ENCODE results near the gene IL15RA. TPM values are rescaled to one million over a fixed set of nuclear protein-coding genes. Genes with fewer than 3 reads are reported as not detected.

IL15RA gene
- total and polyA plus RNA-seq, 2 donors (not counting 3 experiments of a cell fraction or from before 2014, with no cell fraction given): 18.8 to 20.6 TPM

DNA sequence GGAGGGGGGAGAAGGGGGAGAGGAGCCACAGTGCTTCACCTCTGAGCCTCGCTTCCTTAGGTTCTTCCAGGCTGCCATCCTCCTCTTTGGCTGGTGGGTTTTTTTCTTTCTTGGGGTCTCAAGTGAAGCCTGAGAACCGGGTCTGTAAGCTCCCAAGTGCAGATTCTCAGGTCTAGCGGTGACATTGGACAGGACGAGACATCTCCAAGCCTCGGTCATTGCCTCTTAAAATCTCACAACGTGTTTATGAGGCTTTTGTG is 817 bp upstream of the IL15RA start:
- DNase-seq (ENCODE audit: low read depth, low spot score): no peak
- Histone ChIP-seq H4K20me1 (replicated peaks; ENCODE audit: control insufficient read depth, extremely low read depth, insufficient read depth, low read length) (no peaks in the 10 kb centered on the region), H3K4me3 (replicated peaks in 1 of 3; ENCODE audit: insufficient read depth in 1 of 3, low read depth in 1 of 3, low read length in 3 of 3) (peak overlapping the region; percentile 10 to 98 (median 47)), H2AFZ (ENCODE audit: low read depth, low read length) (no peak overlapping the region), H3K9ac (replicated peaks; ENCODE audit: extremely low read depth, insufficient read depth, low read length) (no peak overlapping the region), H3K27me3 (ENCODE audit: control insufficient read depth in 2 of 2, insufficient read depth in 2 of 2, low read length in 2 of 2) (peaks cover 0 to 2% of the 10 kb centered on the region in 2 experiments), H3K4me1 (ENCODE audit: control insufficient read depth, extremely low read depth, insufficient read depth, low read length) (peaks cover 14% of the 10 kb centered on the region), H3K79me2 (ENCODE audit: control insufficient read depth, insufficient read depth, low read length) (peaks cover 30% of the 10 kb centered on the region), H3K36me3 (ENCODE audit: control insufficient read depth in 2 of 2, extremely low read depth in 1 of 2, insufficient read depth in 2 of 2, low read length in 2 of 2) (no peaks in the 10 kb centered on the region), H3K4me2 (ENCODE audit: insufficient read depth, low read length) (peak overlapping the region; percentile 75), H3K9me3 (replicated peaks; ENCODE audit: control insufficient read depth, insufficient read depth, low read length) (no peaks in the 10 kb centered on the region), H3K9me1 (replicated peaks; ENCODE audit: control insufficient read depth, extremely low read depth, insufficient read depth, low read length) (no peaks in the 10 kb centered on the region), H3K27ac (ENCODE audit: insufficient read depth, low read depth, low read length) (no peak overlapping the region)
- intact Hi-C loops (cut with micrococcal nuclease) (loop anchor here (5.0 to 10.0 kb wide), 5 partner anchors 34 to 747 kb away; partner anchors contain the start of genes FBH1, GDI2 and RBM17), dilution Hi-C loops (cut with MboI; ENCODE audit: extremely low pct_ligation_motif_present, low sequenced_read_pairs) (no loop called here)
- ChIA-PET POLR2A (no interaction called here), CTCF (interaction anchor here (0.6 to 3.1 kb wide), 3 partner anchors 28 to 108 kb away, joined by 4 to 17 read pairs (median 5); no protein-coding TSS in a partner anchor)
- BruUV-seq (replicated peaks): no TSS peak
- FAIRE-seq: no peak
- no peak for TF ChIP-seq GATA2 (IDR thresholded peaks at IDR 0.05; ENCODE audit: insufficient read depth, insufficient read length, low read depth, low read length)
- no peak for TF ChIP-seq JUN (IDR thresholded peaks at IDR 0.05; ENCODE audit: borderline replicate concordance, insufficient read depth, insufficient read length, low read depth)
- TF ChIP-seq EZH2 (IDR thresholded peaks at IDR 0.05; ENCODE audit: borderline replicate concordance, low read depth, low read length, severe bottlenecking): no peak

DNA sequence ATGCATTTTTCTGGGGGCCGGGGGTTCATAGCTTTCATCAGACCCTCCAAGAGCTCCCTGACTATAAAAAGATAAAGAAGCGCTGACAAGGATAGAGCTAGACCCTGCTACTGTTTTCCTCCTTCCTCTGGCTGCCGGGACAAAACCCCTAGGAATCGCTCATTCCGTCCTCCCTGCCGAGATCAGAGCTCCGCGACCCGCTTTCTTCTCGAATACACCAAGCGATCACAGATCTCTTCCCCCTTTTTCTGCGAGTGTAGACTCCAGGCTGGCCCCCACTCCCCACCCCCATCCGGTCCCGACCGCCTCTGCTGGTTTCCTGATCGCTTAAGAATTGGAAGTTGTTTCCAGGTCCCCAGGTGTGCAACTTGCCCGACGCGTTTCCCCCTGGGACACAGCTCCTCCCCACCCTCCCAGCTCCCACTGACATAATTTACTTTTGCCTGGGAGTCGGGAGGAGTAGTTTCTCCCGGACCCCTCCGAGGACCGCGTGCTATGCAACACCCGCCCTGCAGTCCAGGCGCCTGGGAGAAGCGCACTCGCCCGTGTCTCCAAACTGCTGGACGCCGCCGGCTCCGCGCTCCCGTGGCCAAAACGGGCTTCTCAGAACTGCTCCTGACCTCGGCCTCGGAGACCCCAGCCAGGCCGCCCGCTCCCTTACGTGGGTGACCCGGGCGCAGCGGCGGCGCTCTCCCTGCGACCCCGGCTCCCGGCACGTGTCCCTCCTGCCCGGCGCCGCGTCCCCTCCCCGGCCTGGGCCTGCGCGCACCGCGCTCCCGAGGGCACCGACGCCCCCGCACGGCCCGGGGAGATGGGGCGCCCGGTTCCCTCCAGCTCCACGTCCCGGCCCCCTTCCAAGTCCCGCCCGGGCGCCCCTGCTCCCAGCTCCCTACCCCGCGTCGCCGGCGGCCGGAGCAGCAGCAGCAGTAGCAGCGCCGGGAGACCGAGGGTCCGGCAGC is 552 bp downstream of the IL15RA start:
- dilution Hi-C loops (cut with MboI; ENCODE audit: extremely low pct_ligation_motif_present, low sequenced_read_pairs): no loop called here
- Histone ChIP-seq H3K9me1 (replicated peaks; ENCODE audit: control insufficient read depth, extremely low read depth, insufficient read depth, low read length) (no peaks in the 10 kb centered on the region), H3K36me3 (ENCODE audit: control insufficient read depth in 2 of 2, extremely low read depth in 1 of 2, insufficient read depth in 2 of 2, low read length in 2 of 2) (no peaks in the 10 kb centered on the region), H3K79me2 (ENCODE audit: control insufficient read depth, insufficient read depth, low read length) (peaks cover 40% of the 10 kb centered on the region), H3K4me1 (ENCODE audit: control insufficient read depth, extremely low read depth, insufficient read depth, low read length) (peaks cover 21% of the 10 kb centered on the region), H2AFZ (ENCODE audit: low read depth, low read length) (peak overlapping the region; percentile 35), H3K4me3 (replicated peaks in 1 of 3; ENCODE audit: insufficient read depth in 1 of 3, low read depth in 1 of 3, low read length in 3 of 3) (peak overlapping the region; percentile 10 to 98 (median 47)), H3K27me3 (ENCODE audit: control insufficient read depth in 2 of 2, insufficient read depth in 2 of 2, low read length in 2 of 2) (peaks cover 0 to 2% of the 10 kb centered on the region in 2 experiments), H4K20me1 (replicated peaks; ENCODE audit: control insufficient read depth, extremely low read depth, insufficient read depth, low read length) (no peaks in the 10 kb centered on the region), H3K9me3 (replicated peaks; ENCODE audit: control insufficient read depth, insufficient read depth, low read length) (no peaks in the 10 kb centered on the region), H3K9ac (replicated peaks; ENCODE audit: extremely low read depth, insufficient read depth, low read length) (peak overlapping the region; percentile 60), H3K4me2 (ENCODE audit: insufficient read depth, low read length) (peak overlapping the region; percentile 76), H3K27ac (ENCODE audit: insufficient read depth, low read depth, low read length) (peak overlapping the region; percentile 60)
- FAIRE-seq (peak; percentile 28), DNase-seq (ENCODE audit: low read depth, low spot score) (peak; percentile 65)
- TF ChIP-seq, protein P1, sequence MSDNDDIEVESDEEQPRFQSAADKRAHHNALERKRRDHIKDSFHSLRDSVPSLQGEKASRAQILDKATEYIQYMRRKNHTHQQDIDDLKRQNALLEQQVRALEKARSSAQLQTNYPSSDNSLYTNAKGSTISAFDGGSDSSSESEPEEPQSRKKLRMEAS (IDR thresholded peaks at IDR 0.05; ENCODE audit: insufficient read depth, insufficient read length): no peak
- TF ChIP-seq MYC (IDR thresholded peaks at IDR 0.05; ENCODE audit: low read depth, low read length) (no peak), POLR2AphosphoS5 (IDR thresholded peaks at IDR 0.05; ENCODE audit: insufficient read depth, low read depth, low read length) (no peak), GATA2 (IDR thresholded peaks at IDR 0.05; ENCODE audit: insufficient read depth, insufficient read length, low read depth, low read length) (no peak), POLR2A (IDR thresholded peaks at IDR 0.05; ENCODE audit: low read depth, low read length) (no peak)
- TF ChIP-seq, protein P2, sequence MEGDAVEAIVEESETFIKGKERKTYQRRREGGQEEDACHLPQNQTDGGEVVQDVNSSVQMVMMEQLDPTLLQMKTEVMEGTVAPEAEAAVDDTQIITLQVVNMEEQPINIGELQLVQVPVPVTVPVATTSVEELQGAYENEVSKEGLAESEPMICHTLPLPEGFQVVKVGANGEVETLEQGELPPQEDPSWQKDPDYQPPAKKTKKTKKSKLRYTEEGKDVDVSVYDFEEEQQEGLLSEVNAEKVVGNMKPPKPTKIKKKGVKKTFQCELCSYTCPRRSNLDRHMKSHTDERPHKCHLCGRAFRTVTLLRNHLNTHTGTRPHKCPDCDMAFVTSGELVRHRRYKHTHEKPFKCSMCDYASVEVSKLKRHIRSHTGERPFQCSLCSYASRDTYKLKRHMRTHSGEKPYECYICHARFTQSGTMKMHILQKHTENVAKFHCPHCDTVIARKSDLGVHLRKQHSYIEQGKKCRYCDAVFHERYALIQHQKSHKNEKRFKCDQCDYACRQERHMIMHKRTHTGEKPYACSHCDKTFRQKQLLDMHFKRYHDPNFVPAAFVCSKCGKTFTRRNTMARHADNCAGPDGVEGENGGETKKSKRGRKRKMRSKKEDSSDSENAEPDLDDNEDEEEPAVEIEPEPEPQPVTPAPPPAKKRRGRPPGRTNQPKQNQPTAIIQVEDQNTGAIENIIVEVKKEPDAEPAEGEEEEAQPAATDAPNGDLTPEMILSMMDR (IDR thresholded peaks at IDR 0.05; ENCODE audit: extremely low read depth in 1 of 2, insufficient read depth in 1 of 2, low read depth in 1 of 2, low read length in 2 of 2): no peak
- intact Hi-C loops (cut with micrococcal nuclease): loop anchor here (1.0 to 10.0 kb wide), 6 partner anchors 31 to 748 kb away; partner anchors contain the start of genes FBH1, GDI2 and RBM17
- BruUV-seq (replicated peaks): no TSS peak
- POLR2A ChIA-PET: no interaction called here
- CTCF ChIA-PET: interaction anchor here (0.6 to 3.1 kb wide), 10 partner anchors 12 to 113 kb away, joined by 3 to 17 read pairs (median 3); no protein-coding TSS in a partner anchor

Measured in endothelial cell of umbilical vein (primary cell).